ENCODE data around the gene LRRC36.

The LRRC36 gene

GRCh38 chr16:67283039-67283825, 43.4 kb upstream of the LRRC36 start:
- H3K4me1 ChIP-seq (ENCODE audit: control insufficient read depth, insufficient read depth, low read length): no peaks in the 10 kb centered on the region
- H3K36me3 ChIP-seq (ENCODE audit: control insufficient read depth, insufficient read depth, low read length): no peaks in the 10 kb centered on the region
- H3K9me3 ChIP-seq (ENCODE audit: control insufficient read depth, insufficient read depth, low read length): no peaks in the 10 kb centered on the region
- H3K9ac ChIP-seq (ENCODE audit: low read depth, low read length): no peak overlapping the region
- H3K4me3 ChIP-seq (ENCODE audit: low read depth, low read length): no peak overlapping the region
- H3K27me3 ChIP-seq (ENCODE audit: control insufficient read depth, insufficient read depth, low read length): peaks cover 8% of the 10 kb centered on the region
- no peak overlapping the region for H3K27ac ChIP-seq (ENCODE audit: low read depth, low read length)

- H3K27ac ChIP-seq (ENCODE audit: low read depth, low read length): no peak overlapping the region
- no peak overlapping the region for H3K9ac ChIP-seq (ENCODE audit: low read depth, low read length)
- H3K9me3 ChIP-seq (ENCODE audit: control insufficient read depth, insufficient read depth, low read length): no peaks in the 10 kb centered on the region
- peaks cover 8% of the 10 kb centered on the region for H3K27me3 ChIP-seq (ENCODE audit: control insufficient read depth, insufficient read depth, low read length)
- no peaks in the 10 kb centered on the region for H3K4me1 ChIP-seq (ENCODE audit: control insufficient read depth, insufficient read depth, low read length)
- no peaks in the 10 kb centered on the region for H3K36me3 ChIP-seq (ENCODE audit: control insufficient read depth, insufficient read depth, low read length)
- H3K4me3 ChIP-seq (ENCODE audit: low read depth, low read length): no peak overlapping the region
Observed at GRCh38 chr16:67283826-67284555, 42.6 kb upstream of the LRRC36 start.

- H3K9me3 ChIP-seq (ENCODE audit: control insufficient read depth, insufficient read depth, low read length): no peaks in the 10 kb centered on the region
- H3K4me1 ChIP-seq (ENCODE audit: control insufficient read depth, insufficient read depth, low read length): no peaks in the 10 kb centered on the region
- H3K4me3 ChIP-seq (ENCODE audit: low read depth, low read length): no peak overlapping the region
- H3K27me3 ChIP-seq (ENCODE audit: control insufficient read depth, insufficient read depth, low read length): peaks cover 2% of the 10 kb centered on the region
- no peak overlapping the region for H3K9ac ChIP-seq (ENCODE audit: low read depth, low read length)
- H3K27ac ChIP-seq (ENCODE audit: low read depth, low read length): no peak overlapping the region
- H3K36me3 ChIP-seq (ENCODE audit: control insufficient read depth, insufficient read depth, low read length): no peaks in the 10 kb centered on the region
Observed at GRCh38 chr16:67284699-67285646, 41.6 kb upstream of the LRRC36 start.

- no peak overlapping the region for H3K4me3 ChIP-seq (ENCODE audit: low read depth, low read length)
- no peaks in the 10 kb centered on the region for H3K36me3 ChIP-seq (ENCODE audit: control insufficient read depth, insufficient read depth, low read length)
- no peaks in the 10 kb centered on the region for H3K4me1 ChIP-seq (ENCODE audit: control insufficient read depth, insufficient read depth, low read length)
- H3K27ac ChIP-seq (ENCODE audit: low read depth, low read length): no peak overlapping the region
- H3K9ac ChIP-seq (ENCODE audit: low read depth, low read length): no peak overlapping the region
- H3K9me3 ChIP-seq (ENCODE audit: control insufficient read depth, insufficient read depth, low read length): no peaks in the 10 kb centered on the region
- H3K27me3 ChIP-seq (ENCODE audit: control insufficient read depth, insufficient read depth, low read length): no peaks in the 10 kb centered on the region
Observed at GRCh38 chr16:67286441-67287235, 40.0 kb upstream of the LRRC36 start.

- H3K36me3 ChIP-seq (ENCODE audit: control insufficient read depth, insufficient read depth, low read length): no peaks in the 10 kb centered on the region
- no peak overlapping the region for H3K27ac ChIP-seq (ENCODE audit: low read depth, low read length)
- H3K27me3 ChIP-seq (ENCODE audit: control insufficient read depth, insufficient read depth, low read length): no peaks in the 10 kb centered on the region
- H3K4me1 ChIP-seq (ENCODE audit: control insufficient read depth, insufficient read depth, low read length): no peaks in the 10 kb centered on the region
- no peak overlapping the region for H3K4me3 ChIP-seq (ENCODE audit: low read depth, low read length)
- H3K9me3 ChIP-seq (ENCODE audit: control insufficient read depth, insufficient read depth, low read length): no peaks in the 10 kb centered on the region
- no peak overlapping the region for H3K9ac ChIP-seq (ENCODE audit: low read depth, low read length)
Observed at GRCh38 chr16:67287960-67288359, 38.7 kb upstream of the LRRC36 start.

- Histone ChIP-seq H3K27me3 (ENCODE audit: control insufficient read depth, insufficient read depth, low read length) (no peaks in the 10 kb centered on the region; the same call in none of the 2 replicates), H3K9me3 (ENCODE audit: control insufficient read depth, insufficient read depth, low read length) (no peaks in the 10 kb centered on the region), H3K9ac (ENCODE audit: low read depth, low read length) (no peak overlapping the region), H3K4me3 (ENCODE audit: low read depth, low read length) (no peak overlapping the region), H3K36me3 (ENCODE audit: control insufficient read depth, insufficient read depth, low read length) (no peaks in the 10 kb centered on the region), H3K27ac (ENCODE audit: low read depth, low read length) (no peak overlapping the region), H3K4me1 (ENCODE audit: control insufficient read depth, insufficient read depth, low read length) (no peaks in the 10 kb centered on the region)
Observed at GRCh38 chr16:67291461-67291860, 35.2 kb upstream of the LRRC36 start.

- H3K4me1 ChIP-seq (ENCODE audit: control insufficient read depth, insufficient read depth, low read length): no peaks in the 10 kb centered on the region
- no peaks in the 10 kb centered on the region for H3K9me3 ChIP-seq (ENCODE audit: control insufficient read depth, insufficient read depth, low read length)
- no peak overlapping the region for H3K9ac ChIP-seq (ENCODE audit: low read depth, low read length)
- H3K36me3 ChIP-seq (ENCODE audit: control insufficient read depth, insufficient read depth, low read length): no peaks in the 10 kb centered on the region
- H3K4me3 ChIP-seq (ENCODE audit: low read depth, low read length): no peak overlapping the region
- no peak overlapping the region for H3K27ac ChIP-seq (ENCODE audit: low read depth, low read length)
- H3K27me3 ChIP-seq (ENCODE audit: control insufficient read depth, insufficient read depth, low read length): no peaks in the 10 kb centered on the region; the same call in none of the 2 replicates
Observed at GRCh38 chr16:67294171-67294757, 32.4 kb upstream of the LRRC36 start.

GRCh38 chr16:67294938-67295361, 31.7 kb upstream of the LRRC36 start:
- H3K27ac ChIP-seq (ENCODE audit: low read depth, low read length): no peak overlapping the region
- H3K27me3 ChIP-seq (ENCODE audit: control insufficient read depth, insufficient read depth, low read length): no peaks in the 10 kb centered on the region; the same call in none of the 2 replicates
- no peak overlapping the region for H3K9ac ChIP-seq (ENCODE audit: low read depth, low read length)
- no peaks in the 10 kb centered on the region for H3K4me1 ChIP-seq (ENCODE audit: control insufficient read depth, insufficient read depth, low read length)
- H3K36me3 ChIP-seq (ENCODE audit: control insufficient read depth, insufficient read depth, low read length): no peaks in the 10 kb centered on the region
- no peak overlapping the region for H3K4me3 ChIP-seq (ENCODE audit: low read depth, low read length)
- H3K9me3 ChIP-seq (ENCODE audit: control insufficient read depth, insufficient read depth, low read length): no peaks in the 10 kb centered on the region

- no peaks in the 10 kb centered on the region for H3K9me3 ChIP-seq (ENCODE audit: control insufficient read depth, insufficient read depth, low read length)
- no peaks in the 10 kb centered on the region; the same call in none of the 2 replicates for H3K27me3 ChIP-seq (ENCODE audit: control insufficient read depth, insufficient read depth, low read length)
- no peak overlapping the region for H3K9ac ChIP-seq (ENCODE audit: low read depth, low read length)
- no peak overlapping the region for H3K27ac ChIP-seq (ENCODE audit: low read depth, low read length)
- no peaks in the 10 kb centered on the region for H3K36me3 ChIP-seq (ENCODE audit: control insufficient read depth, insufficient read depth, low read length)
- no peaks in the 10 kb centered on the region for H3K4me1 ChIP-seq (ENCODE audit: control insufficient read depth, insufficient read depth, low read length)
- H3K4me3 ChIP-seq (ENCODE audit: low read depth, low read length): no peak overlapping the region
Observed at GRCh38 chr16:67296420-67296819, 30.2 kb upstream of the LRRC36 start.

GRCh38 chr16:67298277-67298676, 28.3 kb upstream of the LRRC36 start:
- Histone ChIP-seq H3K36me3 (ENCODE audit: control insufficient read depth, insufficient read depth, low read length) (no peaks in the 10 kb centered on the region), H3K4me3 (ENCODE audit: low read depth, low read length) (no peak overlapping the region), H3K9me3 (ENCODE audit: control insufficient read depth, insufficient read depth, low read length) (no peaks in the 10 kb centered on the region), H3K27ac (ENCODE audit: low read depth, low read length) (no peak overlapping the region), H3K9ac (ENCODE audit: low read depth, low read length) (no peak overlapping the region), H3K4me1 (ENCODE audit: control insufficient read depth, insufficient read depth, low read length) (no peaks in the 10 kb centered on the region), H3K27me3 (ENCODE audit: control insufficient read depth, insufficient read depth, low read length) (no peaks in the 10 kb centered on the region; the same call in none of the 2 replicates)

Measured in HUES48 (cell line).